HCT116 (cell line): Measurements from ENCODE around the gene TSHZ1. TPM values are rescaled to one million over a fixed set of nuclear protein-coding genes. Genes with fewer than 3 reads are reported as not detected.

ENCODE experiments used
- ATAC-seq: fragments of 200-7000 bp; cut with Tn5 transposase; 2 replicates; pipeline ENCODE4 v1.9.1; 2020; ENCODE audit warnings: mild to moderate bottlenecking, moderate library complexity
- BruUV-seq: library from RNA; stranded (reverse); fragments of 400-500 nt; replicated peaks from 2 replicates; lab custom pipeline; 2021; lab: Mats Ljungman, UMichigan
- CTCF ChIA-PET: fragments of 300-600 bp; sonication (Branson Sonifier 250); formaldehyde crosslinking; loops from one replicate; lab custom pipeline; 2021; ENCODE audit warnings: antibody characterized with exemption; lab: Charles Lee
- POLR2A ChIA-PET: fragments of 300-600, 350-600 bp; sonication (Branson Sonifier 250); formaldehyde crosslinking; loops from one replicate; lab custom pipeline; 2021; ENCODE audit warnings: antibody characterized with exemption; lab: Charles Lee
- RAD21 ChIA-PET, 2 experiments: fragments of 300-600 bp; sonication (Branson Sonifier 250); formaldehyde crosslinking; loops; one replicate each; lab custom pipeline; 2023; ENCODE audit warnings: low total read pairs in 2 of 2; ENCODE audit not compliant: uncharacterized antibody in 2 of 2, unreplicated experiment in 2 of 2, low non-redundant PET in 1 of 2; lab: Charles Lee
- DNase-seq: peaks from one replicate; pipeline ENCODE4 v3.0.0-alpha.2; 2010; ENCODE audit warnings: low read depth, low spot score
- H2AFZ ChIP-seq: fragments of 200-600 bp; shearing (Covaris generic), sonication (generic); 2 replicates; pipeline ENCODE4 v1.6.1; 2017; ENCODE audit warnings: low read depth, mixed run types, mixed read lengths, antibody characterized with exemption, low read length; ENCODE audit not compliant: poor library complexity, severe bottlenecking
- H3K27ac ChIP-seq: 2 replicates; pipeline ENCODE4 v1.5.1; 2012; ENCODE audit warnings: low read depth, low read length
- H3K27me3 ChIP-seq: fragments of 200-600 bp; sonication (generic); 2 replicates; pipeline ENCODE4 v1.6.1; 2016; ENCODE audit warnings: mixed run types, low read length, mixed read lengths; ENCODE audit not compliant: insufficient read depth
- H3K36me3 ChIP-seq, 2 experiments: fragments of 200-500 bp in 1 of 2; fragments of 200-600 bp in 1 of 2; sonication (Bioruptor generic) in 1 of 2; sonication (generic) in 1 of 2; 2 replicates each; pipeline versions ENCODE4 v1.5.1 to v1.6.1; 2014 to 2016; ENCODE audit warnings: low read length in 2 of 2, inconsistent platforms in 1 of 2, mixed read lengths in 1 of 2, mixed run types in 1 of 2; ENCODE audit not compliant: insufficient read depth in 2 of 2, control insufficient read depth in 1 of 2
- H3K4me1 ChIP-seq, 2 experiments: fragments of 200-600 bp in 1 of 2; sonication (generic) in 1 of 2; 2 replicates each; pipeline versions ENCODE4 v1.5.1 to v1.6.1; 2012 to 2017; ENCODE audit warnings: low read length in 2 of 2, inconsistent platforms in 1 of 2, mild to moderate bottlenecking in 1 of 2, mixed read lengths in 1 of 2, mixed run types in 1 of 2, moderate library complexity in 1 of 2; ENCODE audit not compliant: insufficient read depth in 2 of 2, control insufficient read depth in 1 of 2
- H3K4me2 ChIP-seq: fragments of 200-600 bp; sonication (generic); 2 replicates; pipeline ENCODE4 v1.6.1; 2017; ENCODE audit warnings: mixed run types, low read length, mixed read lengths
- H3K4me3 ChIP-seq, 2 experiments: fragments of 200-600 bp in 1 of 2; sonication (generic) in 1 of 2; replicated peaks in 1 of 2; 2 replicates each; pipeline ENCODE4 v1.5.1; 2011 to 2016; ENCODE audit warnings: low read length in 2 of 2, control low read depth in 1 of 2, low read depth in 1 of 2, mild to moderate bottlenecking in 1 of 2, mixed read lengths in 1 of 2, mixed run types in 1 of 2
- H3K79me2 ChIP-seq: fragments of 200-600 bp; sonication (generic); 2 replicates; pipeline ENCODE4 v1.6.1; 2017; ENCODE audit warnings: mild to moderate bottlenecking, mixed run types, low read length, moderate library complexity, mixed read lengths; ENCODE audit not compliant: insufficient read depth
- H3K9ac ChIP-seq: fragments of 200-600 bp; sonication (generic); 2 replicates; pipeline ENCODE4 v1.6.1; 2016; ENCODE audit warnings: low read length, mixed read lengths
- H3K9me2 ChIP-seq: fragments of 200-600 bp; sonication (generic), shearing (Covaris generic); 2 replicates; pipeline ENCODE4 v1.6.1; 2017; ENCODE audit warnings: mixed run types, mild to moderate bottlenecking, moderate library complexity; ENCODE audit not compliant: insufficient read depth
- H3K9me3 ChIP-seq, 2 experiments: fragments of 200-500 bp in 1 of 2; fragments of 200-600 bp in 1 of 2; sonication (Bioruptor generic) in 1 of 2; sonication (generic) in 1 of 2; 2 replicates each; pipeline ENCODE4 v1.6.1; 2014 to 2017; ENCODE audit warnings: low read length in 2 of 2, mixed read lengths in 2 of 2, inconsistent platforms in 1 of 2, low read depth in 1 of 2, mild to moderate bottlenecking in 1 of 2, mixed run types in 1 of 2, moderate library complexity in 1 of 2; ENCODE audit not compliant: control insufficient read depth in 1 of 2, insufficient read depth in 1 of 2
- H4K20me1 ChIP-seq: fragments of 200-600 bp; sonication (generic), shearing (Covaris generic); 2 replicates; pipeline ENCODE4 v1.6.1; 2017; ENCODE audit warnings: mixed run types, mild to moderate bottlenecking, moderate library complexity; ENCODE audit not compliant: insufficient read depth
- CBX3 ChIP-seq: IDR thresholded peaks from 2 replicates; pipeline ENCODE4 v1.6.1; 2012; ENCODE audit warnings: low read depth
- EGR1 ChIP-seq: IDR thresholded peaks from 2 replicates; pipeline ENCODE4 v1.6.1; 2012; ENCODE audit warnings: low read depth
- EZH2phosphoT487 ChIP-seq: fragments of 200-600 bp; IDR thresholded peaks from 2 replicates; pipeline ENCODE4 v1.6.1; 2018; ENCODE audit warnings: antibody characterized with exemption, borderline replicate concordance
- POLR2A ChIP-seq: IDR thresholded peaks from 2 replicates; pipeline ENCODE4 v1.7.0; 2011; ENCODE audit warnings: borderline replicate concordance; ENCODE audit not compliant: insufficient read depth, insufficient read length; ENCODE audit errors: extremely low read depth
- POLR2AphosphoS5 ChIP-seq: IDR thresholded peaks from 2 replicates; pipeline ENCODE4 v1.6.1; 2011; ENCODE audit warnings: mild to moderate bottlenecking, low read depth, low read length, moderate library complexity
- RAD21 ChIP-seq: IDR thresholded peaks from 2 replicates; pipeline ENCODE4 v1.6.1; 2012; ENCODE audit warnings: low read depth, mild to moderate bottlenecking
- SIN3A ChIP-seq: IDR thresholded peaks from 2 replicates; pipeline ENCODE4 v1.6.1; 2012; ENCODE audit warnings: low read depth
- SP1 ChIP-seq: IDR thresholded peaks from 2 replicates; pipeline ENCODE4 v1.6.1; 2012; ENCODE audit warnings: low read depth
- TCF7L2 ChIP-seq: IDR thresholded peaks from 2 replicates; pipeline ENCODE4 v1.7.0; 2011; ENCODE audit warnings: borderline replicate concordance, inconsistent platforms; ENCODE audit not compliant: insufficient read depth, insufficient read length; ENCODE audit errors: extremely low read depth
- ZNF274 ChIP-seq: fragments of 200-500 bp; sonication (Bioruptor generic); IDR thresholded peaks from 2 replicates; pipeline ENCODE4 v1.6.1; 2014; ENCODE audit warnings: mild to moderate bottlenecking, low read depth, low read length, inconsistent platforms
- intact Hi-C: fragments of 100-400 bp; cut with micrococcal nuclease; formaldehyde crosslinking; loops from 2 replicates; pipeline ENCODE4 v1.10.0; 2022
- total RNA-seq: library from RNA; stranded (reverse); gene quantifications from one replicate; pipeline ENCODE4 v1.2.1, GENCODE V29; 2021; ENCODE audit not compliant: unreplicated experiment
- TF ChIP-seq, protein P1 (sequence below): IDR thresholded peaks from 2 replicates; pipeline ENCODE4 v1.6.1; 2012
- TF ChIP-seq, protein P2 (sequence below), 3 experiments: fragments of 200-600 bp in 1 of 3; sonication (generic) in 1 of 3; IDR thresholded peaks in 2 of 3; conservative IDR thresholded peaks in 1 of 3; 2 replicates each; pipeline ENCODE4 v1.5.1; 2012 to 2017; ENCODE audit warnings: low read depth in 2 of 3, low read length in 2 of 3, antibody characterized with exemption in 1 of 3, borderline replicate concordance in 1 of 3, control low read depth in 1 of 3, mild to moderate bottlenecking in 1 of 3, mixed read lengths in 1 of 3, mixed run types in 1 of 3, moderate library complexity in 1 of 3; ENCODE audit not compliant: insufficient read depth in 1 of 3
- TF ChIP-seq, protein P3 (sequence below): IDR thresholded peaks from 2 replicates; pipeline ENCODE4 v1.6.1; 2011; ENCODE audit warnings: mild to moderate bottlenecking, low read length, moderate library complexity; ENCODE audit not compliant: insufficient replicate concordance; ENCODE audit errors: extremely low read depth

TSHZ1 gene
- total RNA-seq, 1 experiment from 2014 or later = 5.7 TPM

DNA sequence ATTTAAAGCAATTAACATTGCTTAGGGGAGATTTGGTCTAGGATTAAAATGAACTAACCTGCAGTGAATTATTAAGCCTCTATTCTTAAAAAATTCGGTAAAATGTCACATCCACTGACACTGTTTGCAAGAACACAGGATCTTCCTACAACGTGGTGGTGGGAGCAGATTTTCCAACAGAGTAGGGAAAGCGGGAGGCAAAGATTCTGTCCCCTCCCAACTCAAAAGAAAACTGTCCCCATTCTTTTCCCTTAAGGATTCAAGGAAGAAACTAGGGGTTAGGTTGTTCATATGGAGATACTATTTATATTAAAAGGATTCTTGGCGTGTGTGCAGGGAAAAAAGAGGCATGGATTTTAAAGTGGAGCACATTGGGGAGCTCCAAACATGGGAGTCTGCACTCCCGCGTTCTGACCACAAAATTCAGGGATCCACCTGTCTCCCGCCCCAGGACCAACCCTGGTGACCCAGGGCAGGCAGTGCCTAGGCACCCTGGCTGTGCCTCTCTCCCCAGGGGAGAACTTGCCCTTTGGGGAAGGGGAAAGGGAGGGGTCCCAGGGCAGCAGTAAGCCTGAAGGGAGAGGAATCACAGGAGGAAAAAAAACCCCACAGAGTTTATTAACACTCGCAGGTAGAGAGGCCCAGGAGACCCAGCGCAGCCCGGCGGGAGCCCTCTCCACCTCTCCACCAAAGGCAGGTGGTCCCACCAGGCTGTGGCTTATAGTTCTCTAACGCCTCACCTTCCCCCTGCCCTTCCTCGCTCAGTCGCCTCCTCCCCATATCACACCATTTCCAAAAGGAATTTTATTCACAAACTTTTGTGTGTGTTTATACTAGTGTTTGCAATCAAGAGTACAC, 3.9 kb upstream of the TSHZ1 start:
- ATAC-seq (no peak), DNase-seq (no peak)
- RAD21 ChIA-PET = no interaction called here
- POLR2A ChIA-PET = no interaction called here
- no peaks in the 10 kb centered on the region for H3K27me3 ChIP-seq
- TF ChIP-seq RAD21 (no peak), ZNF274 (no peak), POLR2A (no peak), EGR1 (no peak), TCF7L2 (no peak), SIN3A (no peak), POLR2AphosphoS5 (no peak), SP1 (no peak), CBX3 (no peak), EZH2phosphoT487 (no peak)
- TF ChIP-seq, protein P1, sequence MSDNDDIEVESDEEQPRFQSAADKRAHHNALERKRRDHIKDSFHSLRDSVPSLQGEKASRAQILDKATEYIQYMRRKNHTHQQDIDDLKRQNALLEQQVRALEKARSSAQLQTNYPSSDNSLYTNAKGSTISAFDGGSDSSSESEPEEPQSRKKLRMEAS = no peak
- TF ChIP-seq, protein P2, sequence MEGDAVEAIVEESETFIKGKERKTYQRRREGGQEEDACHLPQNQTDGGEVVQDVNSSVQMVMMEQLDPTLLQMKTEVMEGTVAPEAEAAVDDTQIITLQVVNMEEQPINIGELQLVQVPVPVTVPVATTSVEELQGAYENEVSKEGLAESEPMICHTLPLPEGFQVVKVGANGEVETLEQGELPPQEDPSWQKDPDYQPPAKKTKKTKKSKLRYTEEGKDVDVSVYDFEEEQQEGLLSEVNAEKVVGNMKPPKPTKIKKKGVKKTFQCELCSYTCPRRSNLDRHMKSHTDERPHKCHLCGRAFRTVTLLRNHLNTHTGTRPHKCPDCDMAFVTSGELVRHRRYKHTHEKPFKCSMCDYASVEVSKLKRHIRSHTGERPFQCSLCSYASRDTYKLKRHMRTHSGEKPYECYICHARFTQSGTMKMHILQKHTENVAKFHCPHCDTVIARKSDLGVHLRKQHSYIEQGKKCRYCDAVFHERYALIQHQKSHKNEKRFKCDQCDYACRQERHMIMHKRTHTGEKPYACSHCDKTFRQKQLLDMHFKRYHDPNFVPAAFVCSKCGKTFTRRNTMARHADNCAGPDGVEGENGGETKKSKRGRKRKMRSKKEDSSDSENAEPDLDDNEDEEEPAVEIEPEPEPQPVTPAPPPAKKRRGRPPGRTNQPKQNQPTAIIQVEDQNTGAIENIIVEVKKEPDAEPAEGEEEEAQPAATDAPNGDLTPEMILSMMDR (IDR thresholded peaks at IDR 0.05 in 2 of 3, conservative IDR thresholded peaks at IDR 0.05 in 1 of 3; ENCODE audit: borderline replicate concordance in 1 of 3, insufficient read depth in 1 of 3, low read depth in 2 of 3, low read length in 2 of 3) = no peak
- TF ChIP-seq, protein P3, sequence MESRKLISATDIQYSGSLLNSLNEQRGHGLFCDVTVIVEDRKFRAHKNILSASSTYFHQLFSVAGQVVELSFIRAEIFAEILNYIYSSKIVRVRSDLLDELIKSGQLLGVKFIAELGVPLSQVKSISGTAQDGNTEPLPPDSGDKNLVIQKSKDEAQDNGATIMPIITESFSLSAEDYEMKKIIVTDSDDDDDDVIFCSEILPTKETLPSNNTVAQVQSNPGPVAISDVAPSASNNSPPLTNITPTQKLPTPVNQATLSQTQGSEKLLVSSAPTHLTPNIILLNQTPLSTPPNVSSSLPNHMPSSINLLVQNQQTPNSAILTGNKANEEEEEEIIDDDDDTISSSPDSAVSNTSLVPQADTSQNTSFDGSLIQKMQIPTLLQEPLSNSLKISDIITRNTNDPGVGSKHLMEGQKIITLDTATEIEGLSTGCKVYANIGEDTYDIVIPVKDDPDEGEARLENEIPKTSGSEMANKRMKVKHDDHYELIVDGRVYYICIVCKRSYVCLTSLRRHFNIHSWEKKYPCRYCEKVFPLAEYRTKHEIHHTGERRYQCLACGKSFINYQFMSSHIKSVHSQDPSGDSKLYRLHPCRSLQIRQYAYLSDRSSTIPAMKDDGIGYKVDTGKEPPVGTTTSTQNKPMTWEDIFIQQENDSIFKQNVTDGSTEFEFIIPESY = no peak
- BruUV-seq = no TSS peak
- no peaks in the 10 kb centered on the region for H4K20me1 ChIP-seq
- peaks cover 0 to 6% of the 10 kb centered on the region in 2 experiments; a peak in 1 of 4 replicates for H3K36me3 ChIP-seq
- H3K9me2 ChIP-seq = no peaks in the 10 kb centered on the region
- no peak overlapping the region for H3K9ac ChIP-seq
- no peak overlapping the region for H2AFZ ChIP-seq
- peaks cover 61% of the 10 kb centered on the region for H3K79me2 ChIP-seq
- H3K9me3 ChIP-seq = no peaks in the 10 kb centered on the region
- intact Hi-C loops = no loop called here
- peak overlapping the region; percentile 97 for H3K4me2 ChIP-seq
- H3K27ac ChIP-seq = no peak overlapping the region
- peaks cover 13 to 18% of the 10 kb centered on the region in 2 experiments; a peak in 3 of 4 replicates for H3K4me1 ChIP-seq
- CTCF ChIA-PET = no interaction called here
- H3K4me3 ChIP-seq = no peak overlapping the region; a peak in 1 of 4 replicates
